AG04449 (cell line): Measurements from ENCODE around the gene CDH15.

Source experiments
- CTCF ChIA-PET: fragments of 350-600 bp; formaldehyde crosslinking; extraction: SDS; loops from one replicate; lab custom pipeline; 2021; ENCODE audit warnings: antibody characterized with exemption; lab: Yijun Ruan, JAX
- POLR2A ChIA-PET: fragments of 400-600, 350-600 bp; formaldehyde crosslinking; extraction: SDS; loops from one replicate; lab custom pipeline; 2020; ENCODE audit warnings: antibody characterized with exemption, inconsistent platforms; lab: Yijun Ruan, JAX
- DNase-seq: peaks from one replicate; pipeline ENCODE4 v3.0.0-alpha.2; 2010; ENCODE audit warnings: low read depth, low spot score
- H3K4me3 ChIP-seq: 2 replicates; pipeline ENCODE4 v1.5.1; 2011; ENCODE audit warnings: low read depth, mild to moderate bottlenecking, control low read depth, low read length
- TF ChIP-seq, protein P1 (sequence below): IDR thresholded peaks from one replicate; pipeline ENCODE4 v1.5.1; 2011; ENCODE audit warnings: mild to moderate bottlenecking, moderate library complexity, low read length, control low read depth, inconsistent platforms; ENCODE audit not compliant: insufficient read depth; ENCODE audit errors: missing control alignments

CDH15 gene

DNA sequence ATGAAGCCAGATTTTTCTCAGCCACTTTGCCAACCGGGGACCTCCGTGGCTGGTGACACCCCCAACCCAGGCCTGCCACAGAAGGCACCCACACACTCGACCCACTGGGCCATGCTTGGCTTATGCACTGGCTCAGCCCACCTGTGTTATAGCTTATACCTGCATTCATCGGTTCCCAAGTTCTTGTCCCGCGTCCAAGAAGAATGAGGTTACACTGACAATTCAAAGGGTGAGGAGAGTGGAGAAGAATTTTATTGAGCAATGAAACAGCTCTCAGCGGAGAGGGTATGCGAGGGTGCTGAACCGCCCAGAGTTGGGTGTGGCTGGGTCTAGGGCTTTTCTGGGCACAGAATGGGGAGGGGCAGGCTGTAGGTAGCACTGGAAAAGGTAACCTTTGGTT, 22.2 kb upstream of the CDH15 start:
- H3K4me3 ChIP-seq: no peak overlapping the region
- ChIA-PET CTCF (interaction anchor here (1.1 kb wide), 1 partner anchor 18 kb away, joined by 4 read pairs; no protein-coding TSS in a partner anchor), POLR2A (no interaction called here)
- TF ChIP-seq, protein P1, sequence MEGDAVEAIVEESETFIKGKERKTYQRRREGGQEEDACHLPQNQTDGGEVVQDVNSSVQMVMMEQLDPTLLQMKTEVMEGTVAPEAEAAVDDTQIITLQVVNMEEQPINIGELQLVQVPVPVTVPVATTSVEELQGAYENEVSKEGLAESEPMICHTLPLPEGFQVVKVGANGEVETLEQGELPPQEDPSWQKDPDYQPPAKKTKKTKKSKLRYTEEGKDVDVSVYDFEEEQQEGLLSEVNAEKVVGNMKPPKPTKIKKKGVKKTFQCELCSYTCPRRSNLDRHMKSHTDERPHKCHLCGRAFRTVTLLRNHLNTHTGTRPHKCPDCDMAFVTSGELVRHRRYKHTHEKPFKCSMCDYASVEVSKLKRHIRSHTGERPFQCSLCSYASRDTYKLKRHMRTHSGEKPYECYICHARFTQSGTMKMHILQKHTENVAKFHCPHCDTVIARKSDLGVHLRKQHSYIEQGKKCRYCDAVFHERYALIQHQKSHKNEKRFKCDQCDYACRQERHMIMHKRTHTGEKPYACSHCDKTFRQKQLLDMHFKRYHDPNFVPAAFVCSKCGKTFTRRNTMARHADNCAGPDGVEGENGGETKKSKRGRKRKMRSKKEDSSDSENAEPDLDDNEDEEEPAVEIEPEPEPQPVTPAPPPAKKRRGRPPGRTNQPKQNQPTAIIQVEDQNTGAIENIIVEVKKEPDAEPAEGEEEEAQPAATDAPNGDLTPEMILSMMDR: no peak
- no peak for DNase-seq

DNA sequence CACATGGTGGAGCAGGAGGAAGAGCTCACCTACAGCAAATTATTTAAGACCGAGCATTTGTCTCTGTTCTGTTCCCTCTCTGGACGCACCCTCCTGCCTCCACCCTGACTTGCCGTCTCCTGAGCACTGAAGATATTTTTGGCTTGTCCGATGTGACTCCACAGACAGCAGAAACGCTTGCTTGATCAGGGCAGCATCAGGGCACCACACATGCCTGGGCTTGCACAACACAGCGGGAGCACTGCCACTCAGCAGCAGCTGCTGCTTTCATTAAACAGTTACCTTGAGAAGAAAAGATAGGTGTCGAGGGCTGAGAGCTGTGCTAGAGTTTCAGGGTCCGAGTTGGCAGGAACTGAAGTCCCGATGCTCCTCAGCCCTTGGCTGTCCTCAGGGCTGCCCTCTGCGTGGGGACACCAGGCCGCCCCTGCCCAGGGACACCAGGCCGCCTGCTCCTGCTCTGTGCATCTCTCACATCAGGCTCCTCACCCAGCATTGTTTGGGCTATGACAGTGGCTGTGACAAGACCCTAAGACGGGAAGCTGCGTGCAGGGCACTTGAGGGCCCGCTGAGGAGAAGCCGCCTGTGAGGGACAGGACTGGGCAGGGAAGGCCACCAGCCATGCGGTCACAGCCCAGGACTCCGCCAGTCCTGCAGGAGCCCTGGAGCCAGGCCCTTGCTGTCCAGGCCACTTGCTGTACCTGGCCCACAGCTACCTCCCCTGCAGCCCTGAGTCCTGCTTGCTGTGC, 21.3 kb upstream of the CDH15 start:
- TF ChIP-seq, protein P1: no peak
- H3K4me3 ChIP-seq: no peak overlapping the region
- no peak for DNase-seq
- ChIA-PET POLR2A (no interaction called here), CTCF (interaction anchor here (1.1 kb wide), 1 partner anchor 17 kb away, joined by 4 read pairs; no protein-coding TSS in a partner anchor)

DNA sequence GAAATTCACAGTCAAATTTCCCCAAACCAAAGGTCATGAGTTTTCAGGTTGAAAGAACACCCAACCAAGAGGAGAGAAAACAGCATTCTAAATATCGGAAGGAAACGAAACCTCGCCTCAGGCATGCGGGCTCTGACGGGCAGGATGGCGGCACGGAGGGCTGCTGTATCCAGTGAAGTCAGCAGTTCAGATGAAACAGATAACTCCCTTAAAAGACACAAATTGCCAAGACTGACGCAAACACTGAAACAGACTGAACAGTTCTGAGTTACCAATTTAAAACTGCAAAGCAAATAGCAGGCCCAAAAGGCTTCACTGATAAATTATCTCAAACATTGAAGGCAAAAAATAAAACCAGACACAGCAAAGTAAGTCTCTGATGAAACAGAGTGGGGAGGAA, 20.6 kb upstream of the CDH15 start:
- DNase-seq: no peak
- ChIA-PET CTCF (no interaction called here), POLR2A (no interaction called here)
- TF ChIP-seq, protein P1: no peak
- no peak overlapping the region for H3K4me3 ChIP-seq

DNA sequence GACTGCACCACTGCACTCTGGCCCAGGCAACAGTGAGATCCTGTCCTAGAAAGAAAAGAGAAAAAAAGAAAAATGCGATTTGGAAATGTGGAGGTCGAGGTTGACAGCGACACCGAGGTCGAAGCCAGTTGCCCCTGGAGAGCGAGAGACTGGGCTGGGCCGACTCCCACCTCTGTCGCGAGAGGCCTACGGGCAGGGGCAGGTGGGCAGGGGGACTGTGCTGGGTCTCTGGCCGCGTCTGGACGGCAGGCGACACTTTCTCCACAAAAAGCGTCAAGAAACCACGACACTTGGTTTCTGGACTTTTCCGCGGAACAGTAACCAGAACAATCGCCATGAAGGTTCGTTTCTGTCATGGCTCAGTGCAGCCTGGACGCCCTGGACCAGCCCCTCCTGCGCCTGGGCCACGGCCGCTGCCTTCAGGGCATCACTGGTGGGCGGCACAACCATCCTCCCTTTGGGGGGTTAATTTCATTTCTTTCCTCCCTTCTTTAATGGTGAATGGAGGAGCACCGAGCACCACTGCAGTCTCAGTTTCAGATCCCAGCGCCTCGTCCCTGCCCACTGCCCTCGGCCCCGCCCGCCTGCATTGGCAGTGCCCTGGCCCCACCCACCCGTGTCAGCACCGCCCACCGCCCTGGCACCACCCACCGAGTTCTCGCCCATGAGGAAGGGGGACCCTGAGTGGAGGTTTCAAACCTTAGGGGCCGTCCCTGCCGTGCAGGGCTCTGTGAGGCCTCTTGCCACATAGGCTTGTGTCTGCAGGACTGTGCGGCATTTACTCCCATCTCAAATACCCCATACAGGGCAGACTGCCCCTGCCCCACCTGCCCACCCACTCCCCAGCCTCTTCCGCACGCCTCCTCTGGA, 18.5 kb upstream of the CDH15 start:
- no peak for DNase-seq
- ChIA-PET CTCF (no interaction called here), POLR2A (no interaction called here)
- TF ChIP-seq, protein P1: no peak
- H3K4me3 ChIP-seq: no peak overlapping the region

DNA sequence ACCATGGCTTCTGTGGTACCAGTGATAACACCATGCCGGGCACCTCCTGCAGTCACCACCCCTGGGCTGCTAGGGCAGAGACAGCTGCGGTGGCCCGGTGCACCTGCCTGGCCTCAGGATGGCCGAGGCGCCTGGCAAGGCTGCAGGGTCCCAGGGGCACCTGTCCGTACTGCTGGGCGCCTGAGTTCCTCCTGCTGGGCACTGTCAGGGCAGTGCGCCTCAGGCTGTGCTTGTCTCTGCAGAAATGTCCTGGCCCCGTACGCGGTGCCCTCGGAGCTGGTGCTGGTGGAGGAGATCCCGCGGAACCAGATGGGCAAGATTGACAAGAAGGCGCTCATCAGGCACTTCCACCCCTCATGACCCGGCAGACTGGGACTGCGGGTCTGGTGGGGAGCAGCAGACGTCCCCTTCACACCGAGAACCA, 17.7 kb upstream of the CDH15 start:
- DNase-seq: no peak
- ChIA-PET CTCF (interaction anchor here (1.4 kb wide), 1 partner anchor 13 kb away, joined by 4 read pairs; no protein-coding TSS in a partner anchor), POLR2A (no interaction called here)

More for the DNA sequence above, 17.7 kb upstream of the CDH15 start:
- H3K4me3 ChIP-seq: no peak overlapping the region
- TF ChIP-seq, protein P1: no peak
